Measurements from ENCODE around the gene SPACA4.

The SPACA4 gene

DNA sequence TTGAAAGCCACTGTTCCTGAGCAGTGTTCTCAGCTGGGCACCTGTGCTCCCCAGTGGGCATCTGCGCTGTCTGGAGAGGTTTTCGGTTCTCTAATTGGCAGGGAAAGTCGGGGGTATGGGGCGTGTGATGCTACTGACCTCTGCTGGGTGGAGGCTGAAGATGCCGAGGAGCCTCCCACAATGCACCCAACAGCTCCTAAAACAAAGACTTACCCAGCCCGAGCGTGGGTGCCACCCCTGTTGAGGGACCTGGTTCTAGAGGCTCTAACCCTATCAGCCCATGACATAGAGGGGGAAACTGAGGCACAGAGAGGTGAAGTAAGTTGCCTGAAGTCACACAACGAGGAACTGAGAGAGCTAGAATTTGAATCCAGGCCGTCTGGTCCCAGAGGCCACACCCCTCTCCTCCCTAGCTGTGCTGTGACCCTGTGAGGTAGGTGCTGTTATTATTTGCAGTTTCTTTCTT, 2.3 kb downstream of the SPACA4 start:
- Histone ChIP-seq H3K9ac (ENCODE audit: low read depth, low read length) (no peak overlapping the region), H3K9me3 (ENCODE audit: control insufficient read depth, insufficient read depth, low read length) (no peaks in the 10 kb centered on the region)

DNA sequence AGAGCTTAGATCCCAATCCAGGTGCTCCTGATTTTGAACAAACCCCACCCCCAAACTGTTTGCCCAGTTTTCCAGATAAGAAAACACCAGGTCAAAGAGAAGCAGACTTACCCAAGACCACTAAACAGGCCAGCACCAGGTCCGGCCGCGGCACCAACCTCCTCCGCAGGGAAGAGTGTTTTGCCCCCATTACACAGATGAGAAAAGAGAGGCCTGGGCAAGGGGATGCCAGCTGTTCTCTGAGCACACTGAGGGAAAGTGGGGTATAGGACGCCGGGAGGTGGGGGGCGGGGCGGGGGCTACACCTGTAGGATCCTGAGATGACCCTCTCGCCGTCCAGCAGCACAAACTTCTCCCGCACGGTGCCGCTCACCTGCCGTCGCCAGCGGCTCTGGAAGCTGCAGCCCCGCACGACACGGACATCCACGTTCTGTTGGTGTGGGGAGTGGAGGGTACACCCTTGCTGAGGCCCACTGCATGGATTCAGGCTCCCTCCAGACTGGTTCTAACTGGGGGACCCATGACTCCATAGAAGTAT, 3.1 kb downstream of the SPACA4 start:
- Histone ChIP-seq H3K9me3 (ENCODE audit: control insufficient read depth, insufficient read depth, low read length) (no peaks in the 10 kb centered on the region), H3K4me1 (ENCODE audit: insufficient read depth, low read length) (peaks cover 9% of the 10 kb centered on the region), H3K36me3 (ENCODE audit: insufficient read depth, low read length) (no peaks in the 10 kb centered on the region), H3K9ac (ENCODE audit: low read depth, low read length) (no peak overlapping the region)

More for the DNA sequence above, 2.3 kb downstream of the SPACA4 start:
- Histone ChIP-seq H3K4me1 (ENCODE audit: insufficient read depth, low read length) (peaks cover 5% of the 10 kb centered on the region), H3K36me3 (ENCODE audit: insufficient read depth, low read length) (no peaks in the 10 kb centered on the region)

DNA sequence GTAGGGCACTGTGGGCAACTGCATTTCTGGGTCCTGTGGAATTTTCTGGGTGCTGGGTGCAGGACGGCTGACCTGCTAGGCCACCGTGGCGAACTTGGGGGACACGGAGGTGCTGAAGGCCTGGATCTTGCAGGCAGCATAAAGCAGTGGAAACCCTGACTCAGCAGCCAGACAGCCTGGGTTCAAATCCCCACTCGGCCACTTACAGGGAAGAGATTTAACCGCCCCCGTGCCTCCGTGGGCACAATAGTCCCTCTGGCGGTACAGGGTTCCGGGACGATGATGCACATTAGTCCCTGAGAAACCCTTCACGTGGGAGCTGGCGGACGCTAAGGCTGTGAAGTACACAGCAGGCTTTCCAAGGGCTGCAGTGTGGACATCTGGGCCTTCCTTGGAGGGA, 5.3 kb downstream of the SPACA4 start:
- Histone ChIP-seq H3K4me1 (ENCODE audit: insufficient read depth, low read length) (peaks cover 15% of the 10 kb centered on the region), H3K36me3 (ENCODE audit: insufficient read depth, low read length) (peaks cover 5% of the 10 kb centered on the region), H3K9ac (ENCODE audit: low read depth, low read length) (no peak overlapping the region)

DNA sequence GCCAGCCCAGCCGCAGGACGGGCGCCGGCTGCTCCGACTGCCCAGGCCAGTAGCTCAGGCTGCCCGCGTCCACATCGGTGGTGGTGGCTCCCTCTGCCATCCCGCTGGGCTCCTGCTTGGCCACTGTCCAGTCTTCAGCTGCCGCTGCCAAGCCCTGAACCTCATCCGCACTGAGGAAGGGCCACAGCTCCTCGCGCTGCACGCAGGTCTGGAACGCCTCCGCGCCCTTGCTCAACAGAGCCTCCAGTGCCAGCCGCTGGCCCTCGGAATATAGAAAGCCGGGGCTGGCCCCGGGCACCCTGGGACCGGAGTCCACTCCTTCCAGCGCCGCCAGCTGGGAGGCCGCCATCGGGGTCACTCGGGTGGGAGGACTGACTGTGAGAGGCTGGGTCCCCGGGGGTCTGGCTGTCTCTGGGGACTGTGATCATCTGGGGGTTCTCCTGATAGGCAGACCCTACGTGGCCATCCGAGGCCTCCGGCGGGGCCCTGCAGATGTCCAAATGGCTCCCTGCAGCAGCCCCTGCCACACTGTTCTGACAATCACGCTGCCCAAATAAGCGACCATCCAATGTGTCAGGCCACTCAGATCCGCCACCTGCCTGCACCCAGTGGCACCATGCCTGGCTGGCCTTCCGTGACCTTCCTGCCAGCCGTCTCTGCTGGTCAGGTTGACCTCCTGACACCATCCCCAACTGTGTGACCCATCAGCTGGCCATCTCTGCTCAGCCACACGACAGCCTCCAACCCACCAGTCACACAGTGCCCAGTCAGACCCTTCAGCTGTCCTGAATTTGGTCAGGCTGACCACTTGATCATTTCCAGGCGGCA, 6.7 kb downstream of the SPACA4 start:
- H3K9ac ChIP-seq (ENCODE audit: low read depth, low read length), result no peak overlapping the region; the same call in 1 of the 2 replicates

More for the DNA sequence above, 5.3 kb downstream of the SPACA4 start:
- H3K9me3 ChIP-seq (ENCODE audit: control insufficient read depth, insufficient read depth, low read length), result no peaks in the 10 kb centered on the region

DNA sequence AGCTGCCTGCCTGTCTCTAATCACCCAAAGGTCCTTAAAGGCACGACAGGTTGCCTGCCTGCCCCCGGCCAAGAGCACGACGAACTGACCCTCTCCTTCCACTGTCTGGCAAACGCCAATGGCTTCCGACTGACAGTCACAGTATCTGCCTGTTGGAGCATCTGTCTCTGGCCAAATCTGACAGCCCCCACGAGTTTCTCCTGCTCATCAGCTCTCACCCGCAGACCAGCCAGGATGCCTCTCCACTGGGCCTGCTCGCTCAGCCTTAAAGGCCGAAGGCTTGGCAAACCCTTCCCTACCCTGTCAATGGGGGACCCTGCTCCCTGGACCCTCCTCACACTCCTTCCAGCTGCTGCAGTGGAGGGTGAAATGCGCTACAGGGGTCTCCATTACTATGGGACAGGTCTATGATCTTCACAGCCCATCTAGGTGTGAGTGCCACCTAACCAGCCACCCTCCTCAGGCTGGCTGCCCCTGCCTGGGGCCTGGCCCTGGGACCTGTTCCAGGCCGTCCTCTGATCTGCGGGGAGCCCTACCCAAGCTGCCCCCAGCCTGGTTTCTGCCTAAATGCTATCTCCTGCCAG, 7.4 kb downstream of the SPACA4 start:
- H3K9me3 ChIP-seq (ENCODE audit: control insufficient read depth, insufficient read depth, low read length), result no peaks in the 10 kb centered on the region
- H3K4me1 ChIP-seq (ENCODE audit: insufficient read depth, low read length), result peaks cover 23% of the 10 kb centered on the region
- peaks cover 16% of the 10 kb centered on the region for H3K36me3 ChIP-seq (ENCODE audit: insufficient read depth, low read length)
- peak overlapping the region; percentile 53 for H3K9ac ChIP-seq (ENCODE audit: low read depth, low read length)

More for the DNA sequence above, 6.7 kb downstream of the SPACA4 start:
- H3K4me1 ChIP-seq (ENCODE audit: insufficient read depth, low read length), result peaks cover 23% of the 10 kb centered on the region
- peaks cover 16% of the 10 kb centered on the region for H3K36me3 ChIP-seq (ENCODE audit: insufficient read depth, low read length)
- H3K9me3 ChIP-seq (ENCODE audit: control insufficient read depth, insufficient read depth, low read length), result no peaks in the 10 kb centered on the region

DNA sequence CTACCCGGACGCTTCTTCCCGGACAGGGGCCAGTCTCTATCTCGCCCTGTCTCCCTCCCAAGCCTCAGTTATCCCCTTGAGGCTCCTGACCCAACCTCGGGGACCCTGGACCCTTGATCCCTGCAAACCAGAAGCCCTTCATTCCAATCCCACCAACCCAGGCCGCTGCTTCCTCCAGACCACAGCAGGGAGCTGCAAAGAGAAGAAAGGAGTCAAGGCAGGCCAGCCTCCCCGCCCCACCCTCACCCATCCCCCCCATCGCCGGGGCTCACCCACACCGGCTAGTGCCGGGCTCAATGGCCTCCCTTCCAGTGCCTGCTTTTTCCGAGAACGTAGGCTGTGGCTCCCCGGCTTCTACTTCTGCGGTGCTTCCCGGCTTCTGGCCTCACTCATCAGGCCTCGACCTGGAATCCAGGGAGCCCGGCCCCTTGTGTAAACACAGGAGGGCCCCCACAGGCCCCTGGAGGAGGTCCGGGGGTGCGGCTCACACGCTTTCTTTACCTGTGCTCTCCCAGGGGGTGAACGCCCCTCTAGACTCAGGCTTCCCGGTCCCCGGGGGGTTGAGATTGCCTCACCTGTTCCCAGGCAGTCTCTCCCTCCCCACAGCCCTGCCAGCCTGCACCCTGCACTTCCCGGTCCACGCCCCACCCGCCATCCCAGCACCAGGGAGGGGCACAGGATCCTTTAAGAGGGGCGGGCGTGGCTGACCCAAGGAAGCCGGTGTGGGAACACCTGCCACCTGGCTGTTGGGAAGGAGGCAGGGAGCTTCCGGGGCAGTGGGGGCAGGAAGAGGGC, 8.1 kb downstream of the SPACA4 start, which contains the start of gene FAM83E:
FAM83E (minus strand) TSS at position 641 of the 795 bp plus-strand sequence. CDS start 1,704 bp downstream, outside the sequence.
- Histone ChIP-seq H3K9me3 (ENCODE audit: control insufficient read depth, insufficient read depth, low read length) (no peaks in the 10 kb centered on the region), H3K36me3 (ENCODE audit: insufficient read depth, low read length) (peaks cover 16% of the 10 kb centered on the region), H3K4me1 (ENCODE audit: insufficient read depth, low read length) (peaks cover 23% of the 10 kb centered on the region), H3K9ac (ENCODE audit: low read depth, low read length) (peak within 1 kb of the TSS; percentile 53)

DNA sequence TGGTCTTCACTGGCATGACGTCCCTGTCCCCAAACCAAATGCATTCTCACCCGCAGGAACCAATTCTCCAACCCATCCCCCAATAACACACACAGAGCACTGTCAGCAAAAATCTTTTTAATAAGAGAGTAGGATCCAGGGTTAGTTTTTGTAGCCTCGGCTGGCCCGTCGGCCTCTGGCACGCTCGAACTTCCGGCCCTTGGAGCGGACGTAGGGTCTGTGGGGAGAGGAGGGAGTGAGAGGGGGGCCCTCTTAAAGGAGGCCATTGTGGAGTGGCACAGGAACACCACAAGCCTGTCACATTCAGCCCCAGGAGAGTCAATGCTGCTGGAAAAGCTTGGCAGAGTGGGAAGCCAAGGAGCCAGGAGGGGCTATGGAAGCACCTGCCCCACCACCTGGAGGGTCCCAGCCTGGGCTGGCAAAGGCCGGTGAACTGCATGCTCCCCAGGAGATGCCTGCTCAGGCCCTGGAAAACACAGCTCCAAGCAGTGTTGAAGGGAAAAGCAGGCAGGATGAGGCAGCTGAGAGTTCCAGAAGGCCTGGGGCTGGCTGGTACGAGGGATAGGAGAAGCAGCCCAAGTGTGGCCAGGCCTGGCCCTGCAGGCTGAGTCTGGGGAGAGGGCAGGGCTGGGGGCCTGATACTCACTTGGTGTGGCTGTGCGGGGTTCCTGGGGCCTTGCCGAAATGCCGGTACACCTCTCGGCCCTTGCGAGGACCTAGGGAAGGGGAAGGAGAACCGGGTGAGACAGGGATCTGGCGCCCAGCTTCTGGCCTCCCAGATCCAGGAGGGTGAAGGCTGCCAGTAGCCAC, 8.9 kb downstream of the SPACA4 start:
- H3K9me3 ChIP-seq (ENCODE audit: control insufficient read depth, insufficient read depth, low read length), result no peaks in the 10 kb centered on the region
- H3K9ac ChIP-seq (ENCODE audit: low read depth, low read length), result peak overlapping the region; percentile 53; the same call in 1 of the 2 replicates
- H3K36me3 ChIP-seq (ENCODE audit: insufficient read depth, low read length), result peaks cover 16% of the 10 kb centered on the region
- H3K4me1 ChIP-seq (ENCODE audit: insufficient read depth, low read length), result peaks cover 23% of the 10 kb centered on the region

DNA sequence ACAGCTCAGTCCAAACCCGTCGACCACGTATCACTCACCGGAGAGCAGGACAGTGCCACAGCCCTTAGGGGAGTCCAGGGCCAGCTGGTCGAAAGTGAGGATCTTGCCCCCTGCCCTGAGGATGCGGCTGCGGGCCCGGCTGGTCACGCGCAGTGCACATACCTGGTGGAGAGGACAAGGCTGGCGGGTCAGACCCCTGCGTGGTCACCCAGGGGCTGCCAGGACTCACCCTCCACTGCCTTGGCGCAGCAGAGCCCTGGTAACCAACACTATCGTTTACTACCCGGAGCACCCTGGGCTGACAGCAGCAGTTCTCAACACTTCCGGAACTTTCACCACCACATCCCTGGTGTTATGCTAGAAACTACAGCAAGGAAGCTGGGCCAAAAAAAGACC, 9.5 kb downstream of the SPACA4 start:
- peaks cover 23% of the 10 kb centered on the region for H3K4me1 ChIP-seq (ENCODE audit: insufficient read depth, low read length)
- H3K9me3 ChIP-seq (ENCODE audit: control insufficient read depth, insufficient read depth, low read length), result no peaks in the 10 kb centered on the region
- no peak overlapping the region for H3K9ac ChIP-seq (ENCODE audit: low read depth, low read length)
- H3K36me3 ChIP-seq (ENCODE audit: insufficient read depth, low read length), result peaks cover 16% of the 10 kb centered on the region

DNA sequence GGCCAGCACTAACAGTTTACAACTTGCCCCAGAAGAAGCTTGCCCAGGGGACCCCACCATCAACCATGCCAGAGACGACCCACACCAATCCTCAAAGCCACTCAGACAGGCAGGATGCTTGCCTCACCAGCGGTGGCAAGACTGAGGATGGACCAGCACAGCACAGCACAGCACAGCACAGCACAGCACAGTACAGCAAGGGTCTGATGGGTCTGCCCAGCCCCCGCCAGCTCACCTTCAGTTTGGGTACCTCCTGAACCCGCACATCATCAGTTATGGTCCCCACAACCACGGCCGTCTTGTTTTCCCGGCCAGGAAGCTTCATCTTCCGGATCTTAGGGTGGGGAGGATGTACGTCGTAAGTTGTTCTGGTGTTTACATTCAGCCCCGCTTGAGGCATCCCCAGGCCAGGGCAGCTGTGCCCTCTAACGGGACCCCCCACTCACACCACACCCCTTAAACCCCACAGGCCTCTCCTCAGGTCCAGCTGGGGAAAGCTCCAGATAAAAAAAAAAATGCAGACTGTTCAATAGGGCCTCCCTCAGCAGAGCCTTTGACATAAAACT, 10.0 kb downstream of the SPACA4 start:
- Histone ChIP-seq H3K4me1 (ENCODE audit: insufficient read depth, low read length) (peaks cover 23% of the 10 kb centered on the region), H3K9me3 (ENCODE audit: control insufficient read depth, insufficient read depth, low read length) (no peaks in the 10 kb centered on the region), H3K36me3 (ENCODE audit: insufficient read depth, low read length) (peaks cover 16% of the 10 kb centered on the region), H3K9ac (ENCODE audit: low read depth, low read length) (no peak overlapping the region)

- no peaks in the 10 kb centered on the region for H3K9me3 ChIP-seq (ENCODE audit: control insufficient read depth, insufficient read depth, low read length)
- peaks cover 23% of the 10 kb centered on the region for H3K4me1 ChIP-seq (ENCODE audit: insufficient read depth, low read length)
- peak overlapping the region; percentile 87 for H3K9ac ChIP-seq (ENCODE audit: low read depth, low read length)
- peaks cover 16% of the 10 kb centered on the region for H3K36me3 ChIP-seq (ENCODE audit: insufficient read depth, low read length)
Measured at GRCh38 chr19:48617146-48617937, 10.8 kb downstream of the SPACA4 start.

DNA sequence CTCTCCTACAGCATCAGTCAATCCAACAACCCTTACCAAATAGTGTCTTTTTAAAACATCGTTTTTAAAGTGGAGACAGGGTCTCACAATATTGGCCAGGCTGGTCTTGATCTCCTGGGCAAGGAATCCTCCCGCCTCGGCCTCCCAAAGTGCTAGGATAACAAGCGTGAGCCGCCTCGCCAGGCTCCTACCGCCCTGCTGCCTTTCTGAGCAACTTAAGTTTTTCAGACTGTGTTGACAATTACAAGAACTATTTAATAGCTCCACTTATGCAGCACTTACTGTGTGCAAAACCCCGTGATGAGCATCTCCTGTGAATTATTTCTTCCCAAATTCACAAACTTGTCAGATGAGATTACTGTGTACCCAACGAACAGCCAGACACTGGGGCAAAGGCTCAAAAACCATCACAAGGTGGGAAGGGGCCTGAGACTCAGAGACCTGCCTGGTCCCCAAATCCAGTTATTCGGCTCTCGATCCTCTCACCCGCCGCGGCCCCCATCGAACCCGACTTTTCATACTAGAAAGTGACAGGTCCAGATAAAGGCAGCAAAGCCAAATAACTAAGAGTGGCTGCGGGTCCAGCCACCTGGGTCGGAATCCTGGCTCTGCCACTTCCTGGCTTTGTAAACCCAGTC, 11.9 kb downstream of the SPACA4 start:
- Histone ChIP-seq H3K9me3 (ENCODE audit: control insufficient read depth, insufficient read depth, low read length) (no peaks in the 10 kb centered on the region), H3K9ac (ENCODE audit: low read depth, low read length) (peak overlapping the region; percentile 87), H3K4me1 (ENCODE audit: insufficient read depth, low read length) (peaks cover 26% of the 10 kb centered on the region), H3K36me3 (ENCODE audit: insufficient read depth, low read length) (peaks cover 16% of the 10 kb centered on the region)

DNA sequence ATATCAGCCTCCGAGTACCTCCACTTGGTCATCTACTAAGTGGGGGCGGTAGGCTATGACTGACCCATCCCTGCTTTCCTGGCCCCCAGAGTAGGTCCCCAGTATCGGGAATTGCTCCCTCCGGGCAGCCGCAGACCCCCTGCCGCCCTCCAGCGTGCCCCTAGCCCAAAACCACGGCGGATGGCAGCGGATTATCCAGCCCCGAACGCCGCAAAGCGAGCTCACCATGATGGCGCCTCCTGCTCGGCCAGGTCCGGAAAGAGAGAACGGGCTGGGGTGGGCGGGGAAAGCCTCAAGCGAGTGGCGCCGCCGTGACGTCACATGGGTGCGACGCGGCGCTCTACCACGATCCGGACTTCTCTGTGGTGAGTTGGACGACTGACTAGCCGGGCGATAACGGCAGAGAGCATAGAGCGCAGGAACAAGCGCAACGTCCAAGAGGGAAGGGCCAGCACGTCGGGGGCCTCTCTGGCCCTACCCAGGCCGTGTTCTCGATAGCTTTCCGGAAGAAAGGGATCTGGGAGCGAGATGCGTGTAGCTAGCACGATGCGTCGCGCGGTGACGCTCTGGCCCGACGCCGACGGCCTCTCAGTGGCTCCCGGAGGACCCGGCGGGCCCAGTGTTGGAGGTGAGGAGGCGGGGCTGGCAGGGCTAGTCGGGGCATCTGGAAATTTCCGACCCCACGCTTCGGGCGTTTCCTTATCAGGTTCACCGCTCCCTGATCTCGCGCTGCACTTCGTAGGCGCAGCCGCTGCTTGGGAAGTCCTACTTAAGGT, 12.6 kb downstream of the SPACA4 start, which contains the start of the genes RPL18 and SPHK2:
RPL18 (minus strand) TSS at position 263 of the 776 bp plus-strand sequence; CDS start at position 228, 35 bp downstream.
SPHK2 (plus strand) TSS at position 591 of the 776 bp plus-strand sequence. CDS start 1,009 bp downstream, outside the sequence.
- H3K36me3 ChIP-seq (ENCODE audit: insufficient read depth, low read length), result peaks cover 16% of the 10 kb centered on the region
- peak within 1 kb of the TSS; percentile 87 for H3K9ac ChIP-seq (ENCODE audit: low read depth, low read length)
- H3K9me3 ChIP-seq (ENCODE audit: control insufficient read depth, insufficient read depth, low read length), result no peaks in the 10 kb centered on the region
- peaks cover 22% of the 10 kb centered on the region for H3K4me1 ChIP-seq (ENCODE audit: insufficient read depth, low read length)

Measured in ES-I3 (cell line).